GM19238 (cell line): ENCODE measurements around the gene MTUS2.

ENCODE experiments used
- DNase-seq: peaks from one replicate; pipeline ENCODE4 v3.0.0; 2011; ENCODE audit warnings: low spot score; ENCODE audit not compliant: insufficient read length

The MTUS2 gene

GRCh38 chr13:29479716-29480492 lies 659.8 kb downstream of the MTUS2 start:
- DNase-seq, result no peak

DNA sequence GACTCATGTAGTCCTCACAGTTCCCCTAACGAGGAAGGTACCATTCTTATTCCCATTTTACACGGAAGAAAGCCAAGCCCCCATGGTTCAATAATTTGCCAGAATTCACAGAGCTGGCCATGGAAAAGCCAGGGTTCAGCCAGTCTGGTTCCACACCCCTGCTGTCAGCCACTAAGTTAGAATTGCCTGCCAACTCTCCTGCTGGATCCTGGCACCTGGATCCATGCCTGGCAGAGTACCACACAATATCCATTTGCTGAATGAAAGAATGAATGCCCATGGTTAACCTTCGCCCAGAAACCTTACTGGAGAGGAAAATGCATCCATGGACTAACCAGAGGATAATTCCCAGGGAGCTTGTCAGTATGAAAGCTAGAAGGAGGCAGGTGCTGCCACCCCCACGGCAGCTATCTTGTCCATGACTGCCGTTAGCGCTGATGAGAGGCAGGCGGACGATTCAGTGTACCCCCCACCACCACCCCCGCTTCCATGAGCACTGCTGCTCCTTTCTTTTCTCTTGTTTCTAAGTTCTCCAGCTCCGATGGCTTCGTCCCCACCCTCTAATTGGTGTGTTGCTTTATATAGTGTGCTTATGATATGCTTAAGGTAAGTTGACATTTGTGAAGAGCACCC lies 660.9 kb downstream of the MTUS2 start:
- no peak for DNase-seq

DNA sequence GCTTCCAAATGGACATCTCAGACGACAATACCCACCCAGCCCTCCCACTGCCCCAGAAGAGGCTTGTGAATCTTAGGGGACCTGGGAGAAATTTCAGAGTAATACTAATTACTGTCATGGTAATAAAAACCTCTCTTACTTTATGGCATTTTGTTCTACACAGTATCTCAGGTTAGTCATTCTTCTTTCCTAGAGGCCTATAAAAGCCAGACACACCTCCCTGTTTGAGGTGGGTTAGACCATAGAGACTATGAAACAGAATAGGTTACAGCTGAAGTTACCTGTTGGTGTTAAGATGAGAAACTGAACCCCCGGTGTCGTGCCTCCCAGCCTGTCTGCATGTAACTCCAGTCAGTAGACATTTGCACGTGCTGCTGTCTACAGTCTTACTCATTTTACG lies 661.5 kb downstream of the MTUS2 start:
- DNase-seq, result no peak

GRCh38 chr13:29482504-29482903 lies 662.4 kb downstream of the MTUS2 start:
- no peak for DNase-seq

DNA sequence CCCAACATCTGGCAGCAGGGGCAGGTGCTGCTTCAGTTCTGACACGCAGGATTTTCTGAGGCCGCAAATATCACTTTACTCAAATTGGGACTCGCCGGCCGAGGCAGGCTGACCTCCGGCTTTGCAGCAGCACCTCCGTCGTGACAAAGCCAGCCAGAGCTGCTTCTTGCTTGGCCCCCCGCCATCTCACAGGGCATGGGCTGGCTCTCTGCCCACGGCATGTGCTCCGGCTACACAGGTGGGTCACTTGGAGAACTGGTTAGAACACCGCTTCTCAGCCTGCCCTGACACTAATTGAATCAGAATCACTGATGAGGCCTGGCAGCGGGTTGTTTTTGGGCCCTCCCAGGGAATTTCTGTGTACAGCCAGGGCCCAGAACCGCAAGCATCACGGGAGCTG lies 663.1 kb downstream of the MTUS2 start:
- DNase-seq, result no peak

- DNase-seq, result no peak
These were observed 663.5 kb downstream of the MTUS2 start for GRCh38 chr13:29483623-29484022.

DNA sequence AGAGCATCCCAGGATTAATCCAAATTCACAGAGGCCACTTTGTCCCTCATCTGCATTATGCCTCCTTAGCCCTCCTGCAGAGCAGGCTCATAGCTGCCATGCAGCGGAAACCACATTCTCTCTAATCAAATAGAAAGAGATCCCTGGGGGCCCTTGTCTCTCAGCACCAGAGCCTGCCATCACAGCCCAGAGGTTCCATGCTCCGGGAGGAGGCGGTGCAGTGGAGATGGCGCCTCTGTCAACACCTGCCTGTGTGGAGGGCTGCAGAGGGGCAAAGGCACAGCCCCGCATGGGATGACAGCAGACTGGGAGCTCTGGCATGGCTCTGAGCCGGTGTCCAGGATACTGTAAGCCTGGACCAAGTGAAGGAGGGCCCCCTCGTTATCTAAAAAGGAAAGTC lies 664.1 kb downstream of the MTUS2 start:
- no peak for DNase-seq

DNA sequence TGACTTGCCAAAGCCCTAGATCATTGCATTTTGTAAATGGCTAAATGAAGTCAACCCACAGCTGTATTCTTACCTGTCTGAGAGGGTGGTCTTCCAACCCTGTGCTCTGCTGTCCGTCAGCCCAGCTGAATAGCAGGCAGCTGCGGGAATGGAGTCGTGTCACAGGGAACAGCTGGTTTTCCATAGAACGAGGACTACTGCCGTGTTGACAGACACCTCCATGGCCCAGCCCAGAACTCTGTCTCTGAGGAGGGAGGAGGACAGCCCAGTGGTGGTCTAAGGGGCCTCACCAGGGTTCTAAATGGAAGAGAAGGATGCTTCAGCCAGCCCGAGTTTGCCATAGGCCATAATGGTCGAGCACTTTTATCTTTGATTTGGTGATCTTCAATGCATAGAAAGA lies 664.7 kb downstream of the MTUS2 start:
- no peak for DNase-seq

- DNase-seq, result no peak
These were observed 666.4 kb downstream of the MTUS2 start for GRCh38 chr13:29486551-29486950.

DNA sequence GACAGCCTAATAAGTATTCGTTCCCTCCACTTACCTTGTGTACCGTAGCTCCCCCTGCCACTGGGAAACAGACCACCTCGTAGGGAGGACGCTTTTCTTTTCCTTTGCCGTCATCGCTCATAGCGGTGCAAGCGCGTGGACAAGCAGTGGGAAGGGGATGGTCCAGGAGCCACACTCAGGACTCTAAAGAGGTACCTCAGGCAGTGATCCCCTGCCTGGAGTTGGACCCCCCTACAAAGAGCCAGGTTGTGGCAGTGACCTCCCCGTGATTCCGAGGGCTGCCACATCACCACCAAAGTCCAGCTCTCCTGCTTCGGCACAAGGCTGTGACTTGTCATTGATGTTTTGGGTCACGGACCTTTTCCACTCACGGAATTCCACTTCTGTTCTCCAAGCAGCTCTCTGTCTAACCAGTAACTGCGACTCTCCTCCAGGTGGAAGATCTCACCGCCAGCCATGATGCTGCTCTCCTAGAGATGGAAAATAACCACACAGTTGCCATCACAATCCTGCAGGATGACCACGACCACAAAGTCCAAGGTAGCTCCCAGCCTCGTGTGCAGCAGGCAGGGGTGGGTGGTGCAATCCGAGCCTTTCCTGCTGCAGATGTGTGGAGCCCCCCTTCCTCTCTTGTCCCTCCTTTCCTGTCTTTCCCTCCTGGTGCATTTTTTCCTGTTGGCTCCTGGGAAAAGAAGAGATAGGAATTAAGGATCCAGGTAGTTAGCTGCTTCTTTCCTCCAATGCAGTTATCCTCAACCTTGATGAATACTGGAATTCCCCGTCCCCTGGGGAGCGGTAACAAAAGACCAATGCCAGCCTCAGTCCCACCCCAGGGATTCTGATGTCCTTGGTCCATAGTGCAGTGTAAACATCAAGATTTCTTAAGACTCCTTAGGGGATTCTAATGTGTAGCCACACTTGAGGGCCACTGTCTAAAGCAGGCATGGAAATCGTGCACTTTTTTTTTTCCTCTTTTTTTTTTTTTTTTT lies 667.6 kb downstream of the MTUS2 start:
- DNase-seq, result no peak

GRCh38 chr13:29489650-29490560 lies 669.8 kb downstream of the MTUS2 start:
- DNase-seq, result no peak

- DNase-seq, result no peak
These were observed 670.4 kb downstream of the MTUS2 start for GRCh38 chr13:29490561-29490885.

DNA sequence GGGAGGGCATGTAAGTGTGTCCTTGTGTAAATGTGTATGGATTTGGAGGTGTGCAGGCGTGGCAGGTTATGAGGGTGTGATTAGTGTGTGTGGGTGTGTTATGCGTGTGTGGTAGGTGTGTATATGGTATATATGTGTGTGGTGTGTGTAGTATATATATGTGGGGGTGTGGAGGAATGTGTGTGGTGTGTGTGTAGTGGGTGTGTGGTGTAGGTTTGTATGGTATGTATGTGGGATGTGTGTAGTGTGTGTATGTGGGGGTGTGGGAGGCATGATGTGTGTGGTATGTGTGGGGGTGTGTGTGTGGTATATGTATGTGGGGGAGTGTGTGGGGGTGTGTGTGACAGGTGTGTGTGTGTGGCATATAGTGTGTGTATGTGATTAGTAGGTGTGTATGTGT lies 671.1 kb downstream of the MTUS2 start:
- DNase-seq, result no peak

- DNase-seq, result no peak
These were observed 673.7 kb downstream of the MTUS2 start for GRCh38 chr13:29493796-29494195.

DNA sequence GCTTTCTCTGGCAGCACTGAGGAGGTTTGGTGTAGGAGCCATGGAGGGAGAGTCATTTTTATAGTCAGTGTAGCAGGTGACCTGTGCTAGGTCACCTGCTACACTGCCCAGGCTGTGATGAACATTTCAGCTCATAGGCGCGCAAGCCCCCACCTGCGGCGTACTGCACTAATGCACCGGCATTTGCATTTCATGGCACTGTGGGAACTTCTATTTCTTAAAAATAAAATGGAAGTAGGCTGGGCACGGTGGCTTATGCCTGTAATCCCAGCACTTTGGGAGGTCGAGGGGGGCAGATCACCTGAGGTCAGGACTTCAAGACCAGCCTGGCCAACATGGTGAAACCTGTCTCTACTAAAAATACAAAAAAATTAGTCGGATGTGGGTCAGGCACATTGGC lies 674.4 kb downstream of the MTUS2 start:
- no peak for DNase-seq

GRCh38 chr13:29496241-29496712 lies 676.1 kb downstream of the MTUS2 start:
- peak; percentile 22 for DNase-seq

DNA sequence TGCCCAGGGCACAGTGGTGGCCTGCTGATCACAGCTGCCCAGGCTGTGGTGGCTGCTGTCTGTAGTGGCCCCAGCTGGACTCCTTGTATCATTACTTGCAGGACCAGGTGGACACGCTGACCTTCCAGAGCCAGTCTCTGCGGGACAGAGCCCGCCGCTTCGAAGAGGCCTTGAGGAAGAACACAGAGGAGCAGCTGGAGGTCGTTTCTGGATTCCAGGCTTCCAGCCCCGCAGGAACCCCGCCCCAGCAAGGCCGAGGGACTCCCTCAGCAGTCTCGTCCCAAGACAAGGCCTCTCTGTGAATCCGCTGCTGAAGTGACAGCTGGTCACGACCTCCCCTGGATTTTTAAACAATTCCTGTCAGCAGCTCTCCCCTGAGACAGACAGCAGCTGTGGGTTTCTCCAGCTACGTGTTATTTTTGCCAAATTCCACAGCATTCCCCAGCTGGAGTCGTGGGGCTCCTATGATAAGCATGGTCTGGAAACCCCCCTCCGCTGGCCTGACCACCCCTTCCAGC lies 677.1 kb downstream of the MTUS2 start:
- DNase-seq, result no peak

- no peak for DNase-seq
These were observed 678.4 kb downstream of the MTUS2 start for GRCh38 chr13:29498426-29499040.

GRCh38 chr13:29499506-29500165 lies 679.5 kb downstream of the MTUS2 start:
- no peak for DNase-seq

GRCh38 chr13:29500386-29500785 lies 680.2 kb downstream of the MTUS2 start:
- DNase-seq, result no peak
